ENCODE data around the gene CLRN2. TPM values are rescaled to one million over a fixed set of nuclear protein-coding genes. Genes with fewer than 3 reads are reported as not detected.

Gene CLRN2
- polyA plus RNA-seq, 1 donor from 2014 or later = not detected

DNA sequence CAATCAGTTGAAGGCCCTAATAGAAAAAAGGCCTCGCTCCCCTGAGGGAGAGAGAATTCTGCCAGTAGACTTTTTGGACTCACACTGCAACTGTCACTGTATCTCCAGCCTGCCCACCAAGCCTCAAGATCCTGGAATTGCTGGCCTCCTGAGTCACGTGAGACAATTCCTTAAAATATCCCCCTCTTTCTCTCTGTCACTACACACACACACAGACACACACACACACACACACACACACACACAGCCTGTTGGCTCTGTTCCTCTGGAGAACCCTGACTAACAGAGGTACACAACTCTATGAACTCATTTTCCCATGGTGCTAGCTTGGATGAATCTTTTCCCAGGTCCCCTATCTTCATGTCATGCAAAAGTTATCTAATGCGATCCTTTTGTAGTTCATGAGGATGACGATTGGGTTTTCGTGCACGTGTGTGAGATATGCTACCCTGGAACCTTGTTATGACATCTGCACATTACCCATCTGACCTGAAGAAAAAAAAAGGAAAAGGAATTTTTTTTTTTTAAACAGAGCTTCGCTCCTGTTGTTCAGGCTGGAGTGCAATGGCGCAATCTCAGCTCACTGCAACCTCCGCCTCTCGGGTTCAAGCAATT is 13.7 kb downstream of the CLRN2 start:
- TF ChIP-seq EZH2 (IDR thresholded peaks at IDR 0.05; ENCODE audit: borderline replicate concordance, insufficient read depth, low read length, poor library complexity, severe bottlenecking) (no peak), RAD21 (conservative IDR thresholded peaks at IDR 0.05) (no peak), SMC3 (conservative IDR thresholded peaks at IDR 0.05; ENCODE audit: poor library complexity) (no peak), MXI1 (conservative IDR thresholded peaks at IDR 0.05; ENCODE audit: poor library complexity, severe bottlenecking) (no peak), POLR2AphosphoS5 (IDR thresholded peaks at IDR 0.05) (no peak), TAF1 (IDR thresholded peaks at IDR 0.05; ENCODE audit: low read depth) (no peak), EP300 (conservative IDR thresholded peaks at IDR 0.05; ENCODE audit: poor library complexity, severe bottlenecking) (no peak)
- TF ChIP-seq, protein P1, sequence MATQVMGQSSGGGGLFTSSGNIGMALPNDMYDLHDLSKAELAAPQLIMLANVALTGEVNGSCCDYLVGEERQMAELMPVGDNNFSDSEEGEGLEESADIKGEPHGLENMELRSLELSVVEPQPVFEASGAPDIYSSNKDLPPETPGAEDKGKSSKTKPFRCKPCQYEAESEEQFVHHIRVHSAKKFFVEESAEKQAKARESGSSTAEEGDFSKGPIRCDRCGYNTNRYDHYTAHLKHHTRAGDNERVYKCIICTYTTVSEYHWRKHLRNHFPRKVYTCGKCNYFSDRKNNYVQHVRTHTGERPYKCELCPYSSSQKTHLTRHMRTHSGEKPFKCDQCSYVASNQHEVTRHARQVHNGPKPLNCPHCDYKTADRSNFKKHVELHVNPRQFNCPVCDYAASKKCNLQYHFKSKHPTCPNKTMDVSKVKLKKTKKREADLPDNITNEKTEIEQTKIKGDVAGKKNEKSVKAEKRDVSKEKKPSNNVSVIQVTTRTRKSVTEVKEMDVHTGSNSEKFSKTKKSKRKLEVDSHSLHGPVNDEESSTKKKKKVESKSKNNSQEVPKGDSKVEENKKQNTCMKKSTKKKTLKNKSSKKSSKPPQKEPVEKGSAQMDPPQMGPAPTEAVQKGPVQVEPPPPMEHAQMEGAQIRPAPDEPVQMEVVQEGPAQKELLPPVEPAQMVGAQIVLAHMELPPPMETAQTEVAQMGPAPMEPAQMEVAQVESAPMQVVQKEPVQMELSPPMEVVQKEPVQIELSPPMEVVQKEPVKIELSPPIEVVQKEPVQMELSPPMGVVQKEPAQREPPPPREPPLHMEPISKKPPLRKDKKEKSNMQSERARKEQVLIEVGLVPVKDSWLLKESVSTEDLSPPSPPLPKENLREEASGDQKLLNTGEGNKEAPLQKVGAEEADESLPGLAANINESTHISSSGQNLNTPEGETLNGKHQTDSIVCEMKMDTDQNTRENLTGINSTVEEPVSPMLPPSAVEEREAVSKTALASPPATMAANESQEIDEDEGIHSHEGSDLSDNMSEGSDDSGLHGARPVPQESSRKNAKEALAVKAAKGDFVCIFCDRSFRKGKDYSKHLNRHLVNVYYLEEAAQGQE (IDR thresholded peaks at IDR 0.05; ENCODE audit: borderline replicate concordance) = no peak
- TF ChIP-seq, protein P2, sequence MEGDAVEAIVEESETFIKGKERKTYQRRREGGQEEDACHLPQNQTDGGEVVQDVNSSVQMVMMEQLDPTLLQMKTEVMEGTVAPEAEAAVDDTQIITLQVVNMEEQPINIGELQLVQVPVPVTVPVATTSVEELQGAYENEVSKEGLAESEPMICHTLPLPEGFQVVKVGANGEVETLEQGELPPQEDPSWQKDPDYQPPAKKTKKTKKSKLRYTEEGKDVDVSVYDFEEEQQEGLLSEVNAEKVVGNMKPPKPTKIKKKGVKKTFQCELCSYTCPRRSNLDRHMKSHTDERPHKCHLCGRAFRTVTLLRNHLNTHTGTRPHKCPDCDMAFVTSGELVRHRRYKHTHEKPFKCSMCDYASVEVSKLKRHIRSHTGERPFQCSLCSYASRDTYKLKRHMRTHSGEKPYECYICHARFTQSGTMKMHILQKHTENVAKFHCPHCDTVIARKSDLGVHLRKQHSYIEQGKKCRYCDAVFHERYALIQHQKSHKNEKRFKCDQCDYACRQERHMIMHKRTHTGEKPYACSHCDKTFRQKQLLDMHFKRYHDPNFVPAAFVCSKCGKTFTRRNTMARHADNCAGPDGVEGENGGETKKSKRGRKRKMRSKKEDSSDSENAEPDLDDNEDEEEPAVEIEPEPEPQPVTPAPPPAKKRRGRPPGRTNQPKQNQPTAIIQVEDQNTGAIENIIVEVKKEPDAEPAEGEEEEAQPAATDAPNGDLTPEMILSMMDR (IDR thresholded peaks at IDR 0.05; ENCODE audit: poor library complexity, severe bottlenecking) = no peak
- no peaks in the 10 kb centered on the region for H4K20me1 ChIP-seq (ENCODE audit: insufficient read depth)
- no peak overlapping the region for H3K27ac ChIP-seq (ENCODE audit: low read length)
- H2AFZ ChIP-seq (ENCODE audit: low read depth, low read length) = no peak overlapping the region
- H3K9me3 ChIP-seq (ENCODE audit: low read length) = no peaks in the 10 kb centered on the region
- H3K4me3 ChIP-seq (ENCODE audit: low read length) = no peak overlapping the region
- no peak overlapping the region for H3K4me2 ChIP-seq (ENCODE audit: low read length)
- no peaks in the 10 kb centered on the region for H3K9me2 ChIP-seq (ENCODE audit: insufficient read depth, low read length)
- no peaks in the 10 kb centered on the region for H3F3A ChIP-seq (ENCODE audit: insufficient read depth, low read length, poor library complexity, severe bottlenecking)
- H3K27me3 ChIP-seq (ENCODE audit: insufficient read depth, low read depth, low read length) = no peaks in the 10 kb centered on the region
- H3K79me2 ChIP-seq (replicated peaks; ENCODE audit: insufficient read depth, low read length) = no peaks in the 10 kb centered on the region
- H3K9ac ChIP-seq (ENCODE audit: low read length) = no peak overlapping the region
- H3K36me3 ChIP-seq (ENCODE audit: insufficient read depth, low read length) = no peaks in the 10 kb centered on the region

DNA sequence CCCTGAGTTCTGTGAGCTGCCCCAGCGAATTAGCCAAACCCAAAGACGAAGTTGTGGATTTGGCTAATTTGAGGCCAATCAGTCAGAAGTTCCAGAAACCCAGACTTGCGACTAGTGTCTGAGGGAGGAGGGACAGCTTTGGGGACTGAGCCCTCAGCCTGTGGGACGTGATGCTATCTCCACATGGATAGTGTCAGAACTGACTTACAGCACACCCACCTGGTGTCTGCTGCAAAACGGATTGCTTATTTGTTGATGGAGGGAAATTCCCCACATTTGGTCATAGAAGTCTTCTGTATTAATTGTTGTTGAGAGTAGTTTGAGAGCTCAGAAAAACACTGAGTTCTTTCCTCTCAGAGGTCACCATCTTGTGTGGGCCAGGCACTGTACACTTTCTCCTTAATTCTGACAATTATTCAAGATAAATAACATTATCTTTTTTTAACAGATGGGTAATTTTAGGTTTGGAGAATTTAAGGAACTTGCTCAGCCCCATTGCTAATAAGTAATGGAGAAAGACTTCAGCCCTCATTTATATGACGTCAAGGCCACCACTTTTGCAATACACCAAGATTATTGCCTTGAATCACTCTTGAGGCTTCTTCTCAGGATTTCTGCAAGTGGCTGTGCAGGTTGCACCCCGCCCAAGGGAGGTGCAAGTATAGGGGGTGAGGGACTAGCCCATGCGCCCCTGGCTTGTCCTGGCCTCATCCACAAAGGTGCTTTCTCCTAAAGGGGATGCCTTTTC is 16.7 kb downstream of the CLRN2 start:
- H3F3A ChIP-seq (ENCODE audit: insufficient read depth, low read length, poor library complexity, severe bottlenecking) = no peaks in the 10 kb centered on the region
- no peak overlapping the region for H3K27ac ChIP-seq (ENCODE audit: low read length)
- H3K36me3 ChIP-seq (ENCODE audit: insufficient read depth, low read length) = no peaks in the 10 kb centered on the region
- no peak overlapping the region for H3K4me3 ChIP-seq (ENCODE audit: low read length)
- no peak overlapping the region for H2AFZ ChIP-seq (ENCODE audit: low read depth, low read length)
- no peaks in the 10 kb centered on the region for H3K79me2 ChIP-seq (replicated peaks; ENCODE audit: insufficient read depth, low read length)
- no peaks in the 10 kb centered on the region for H3K27me3 ChIP-seq (ENCODE audit: insufficient read depth, low read depth, low read length)
- no peak overlapping the region for H3K9ac ChIP-seq (ENCODE audit: low read length)
- H4K20me1 ChIP-seq (ENCODE audit: insufficient read depth) = no peaks in the 10 kb centered on the region
- H3K9me3 ChIP-seq (ENCODE audit: low read length) = no peaks in the 10 kb centered on the region
- no peak overlapping the region for H3K4me2 ChIP-seq (ENCODE audit: low read length)
- TF ChIP-seq TAF1 (IDR thresholded peaks at IDR 0.05; ENCODE audit: low read depth) = no peak
- H3K9me2 ChIP-seq (ENCODE audit: insufficient read depth, low read length) = no peaks in the 10 kb centered on the region
